Measurements from ENCODE around the gene LCN9.
"Not testable (repeated sequence)": the region's sequence is repeated elsewhere in the genome, so short reads cannot be mapped to it uniquely, and the experiment has no call there.

LCN9 gene

DNA sequence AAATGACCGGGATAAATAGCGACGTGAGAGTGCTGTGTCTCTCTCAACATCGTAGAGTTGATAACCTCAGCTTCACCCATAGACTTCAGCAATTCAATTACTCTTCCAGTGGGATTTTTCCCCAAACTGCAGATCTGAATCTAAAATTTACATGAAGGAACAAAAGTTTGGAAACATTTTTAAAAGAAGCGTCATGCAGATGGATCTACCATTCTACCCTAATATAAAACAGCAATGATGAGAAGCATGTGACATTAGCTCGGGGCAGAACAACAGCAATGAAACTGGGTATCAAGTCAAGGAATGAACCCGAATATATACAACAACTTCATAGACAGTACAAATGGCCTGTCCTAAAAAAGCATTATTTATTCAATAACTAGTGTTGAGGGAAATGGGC, 42.6 kb upstream of the LCN9 start:
- Histone ChIP-seq H3K9me3 (ENCODE audit: control insufficient read depth in 2 of 2, low read length in 2 of 2) (no peaks in the 10 kb centered on the region), H3K4me3 (ENCODE audit: low read length in 2 of 2) (no peak overlapping the region), H3K4me1 (ENCODE audit: control insufficient read depth, insufficient read depth, low read length) (no peaks in the 10 kb centered on the region), H3K9ac (ENCODE audit: low read length in 2 of 2) (no peak overlapping the region), H3K27me3 (ENCODE audit: control insufficient read depth in 1 of 2, insufficient read depth in 2 of 2, low read length in 2 of 2) (peaks cover 7 to 12% of the 10 kb centered on the region in 2 donors), H3K36me3 (ENCODE audit: control insufficient read depth in 2 of 2, insufficient read depth in 2 of 2, low read length in 2 of 2) (no peaks in the 10 kb centered on the region), H3K27ac (ENCODE audit: low read length) (no peak overlapping the region)

DNA sequence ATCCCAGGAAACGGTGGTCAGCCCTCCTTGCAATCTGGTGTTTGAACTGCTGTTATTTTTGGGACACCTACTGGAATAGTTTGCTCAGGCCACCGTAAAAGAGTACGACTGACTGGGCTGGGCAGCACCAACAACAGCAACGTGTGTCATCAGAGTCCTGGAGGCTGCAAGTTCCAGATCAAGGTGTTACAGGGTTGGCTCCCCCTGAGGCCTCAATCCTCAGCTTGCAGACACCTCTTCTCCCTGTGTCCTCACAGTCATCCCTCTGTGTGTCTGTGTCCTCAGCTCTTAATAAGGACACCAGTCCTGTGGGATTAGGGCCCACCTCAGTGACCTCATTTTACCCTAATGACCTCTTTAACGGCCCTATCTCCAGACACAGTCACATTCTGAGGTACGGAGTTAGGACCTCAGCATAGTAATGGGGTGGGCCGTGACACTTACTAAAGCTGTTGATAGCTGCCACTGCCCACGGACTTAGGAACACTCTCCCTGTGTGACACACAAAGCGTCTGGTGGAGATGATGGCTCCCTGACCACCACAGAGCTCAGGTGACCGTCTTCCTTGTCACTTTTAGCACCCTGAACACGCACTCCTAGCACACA, 40.6 kb upstream of the LCN9 start:
- Histone ChIP-seq H3K9me3 (ENCODE audit: control insufficient read depth in 2 of 2, low read length in 2 of 2) (no peaks in the 10 kb centered on the region), H3K36me3 (ENCODE audit: control insufficient read depth in 2 of 2, insufficient read depth in 2 of 2, low read length in 2 of 2) (no peaks in the 10 kb centered on the region), H3K27ac (ENCODE audit: low read length) (no peak overlapping the region), H3K4me1 (ENCODE audit: control insufficient read depth, insufficient read depth, low read length) (no peaks in the 10 kb centered on the region), H3K9ac (ENCODE audit: low read length in 2 of 2) (no peak overlapping the region), H3K4me3 (ENCODE audit: low read length in 2 of 2) (no peak overlapping the region), H3K27me3 (ENCODE audit: control insufficient read depth in 1 of 2, insufficient read depth in 2 of 2, low read length in 2 of 2) (peaks cover 6 to 7% of the 10 kb centered on the region in 2 donors)

DNA sequence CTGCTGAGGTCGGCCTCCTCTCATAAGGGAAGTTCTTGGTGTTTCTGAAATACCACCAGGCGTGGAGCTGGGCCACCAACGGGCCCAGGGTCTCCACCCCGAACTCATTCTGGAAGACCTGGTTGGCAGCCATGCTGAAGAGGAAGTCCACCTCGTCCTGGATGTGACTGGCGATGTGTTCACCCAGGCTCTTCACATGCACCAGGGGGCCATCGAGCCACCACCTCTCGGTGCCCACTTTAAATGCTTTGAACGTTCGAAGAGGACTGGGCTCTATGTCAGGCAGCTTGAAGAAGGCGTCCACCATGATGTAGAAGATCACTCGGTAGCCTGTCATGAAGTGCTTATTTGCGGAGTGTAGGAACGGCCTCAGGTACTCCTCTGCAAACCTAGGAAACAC, 38.8 kb upstream of the LCN9 start:
- Histone ChIP-seq H3K4me1 (ENCODE audit: control insufficient read depth, insufficient read depth, low read length) (no peaks in the 10 kb centered on the region), H3K4me3 (ENCODE audit: low read length in 2 of 2) (no peak overlapping the region), H3K36me3 (ENCODE audit: control insufficient read depth in 2 of 2, insufficient read depth in 2 of 2, low read length in 2 of 2) (no peaks in the 10 kb centered on the region), H3K9me3 (ENCODE audit: control insufficient read depth in 2 of 2, low read length in 2 of 2) (no peaks in the 10 kb centered on the region), H3K27ac (ENCODE audit: low read length) (no peak overlapping the region), H3K9ac (ENCODE audit: low read length in 2 of 2) (no peak overlapping the region), H3K27me3 (ENCODE audit: control insufficient read depth in 1 of 2, insufficient read depth in 2 of 2, low read length in 2 of 2) (peaks cover under 1 to 2% of the 10 kb centered on the region in 2 donors)

DNA sequence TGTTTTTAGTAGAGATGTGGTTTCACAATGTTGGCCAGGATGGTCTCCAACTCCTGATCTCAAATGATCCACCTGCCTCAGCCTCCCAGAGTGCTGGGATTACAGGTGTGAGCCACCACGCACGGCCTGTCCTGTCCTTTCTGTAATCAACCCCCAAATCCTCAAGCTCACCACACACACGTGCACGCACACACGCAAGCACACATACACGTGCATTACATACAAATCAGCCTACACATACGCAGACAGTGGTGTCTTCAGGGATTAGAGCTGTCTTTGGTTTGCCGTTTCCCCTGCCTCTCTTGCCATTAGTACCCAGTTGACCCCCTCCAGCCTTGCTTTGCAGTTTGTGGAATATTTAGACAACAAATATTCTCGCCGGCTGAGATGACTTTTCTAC, 30.3 kb upstream of the LCN9 start:
- H3K36me3 ChIP-seq (ENCODE audit: control insufficient read depth in 2 of 2, insufficient read depth in 2 of 2, low read length in 2 of 2), result no peaks in the 10 kb centered on the region
- no peak overlapping the region for H3K27ac ChIP-seq (ENCODE audit: low read length)
- H3K27me3 ChIP-seq (ENCODE audit: control insufficient read depth in 1 of 2, insufficient read depth in 2 of 2, low read length in 2 of 2), result peaks cover 0 to 11% of the 10 kb centered on the region in 2 donors
- no peak overlapping the region for H3K9ac ChIP-seq (ENCODE audit: low read length in 2 of 2)
- H3K9me3 ChIP-seq (ENCODE audit: control insufficient read depth in 2 of 2, low read length in 2 of 2), result peaks cover 0 to 2% of the 10 kb centered on the region in 2 donors
- no peak overlapping the region for H3K4me3 ChIP-seq (ENCODE audit: low read length in 2 of 2)
- no peaks in the 10 kb centered on the region for H3K4me1 ChIP-seq (ENCODE audit: control insufficient read depth, insufficient read depth, low read length)

DNA sequence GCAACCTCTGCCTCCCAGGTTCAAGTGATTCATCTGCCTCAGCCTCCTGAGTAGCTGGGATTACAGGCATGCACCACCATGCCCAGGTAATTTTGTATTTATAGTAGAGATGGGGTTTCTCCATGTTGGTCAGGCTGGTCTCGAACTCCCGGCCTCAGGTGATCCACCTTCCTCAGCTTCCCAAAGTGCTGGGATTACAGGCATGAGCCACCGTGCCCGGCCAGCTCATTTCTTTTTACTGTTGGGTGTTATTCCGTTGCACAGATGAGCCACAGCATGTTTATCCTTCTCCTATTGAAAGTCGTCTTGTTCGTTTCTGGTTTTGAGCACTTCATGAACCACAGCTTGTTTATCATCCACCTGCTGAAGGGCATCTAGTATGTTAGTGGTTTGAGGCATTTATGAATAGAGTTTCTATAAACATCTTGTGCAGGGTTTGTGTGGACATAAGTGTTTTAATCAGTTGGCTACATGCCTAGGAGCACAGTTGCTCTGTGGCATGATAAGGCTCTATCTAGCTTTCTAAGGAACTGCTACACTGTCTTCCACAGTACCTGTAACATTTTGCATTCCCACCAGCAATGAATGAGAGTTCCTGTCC, 26.1 kb upstream of the LCN9 start:
- H3K9ac ChIP-seq (ENCODE audit: low read length in 2 of 2), result not testable (repeated sequence)
- H3K27me3 ChIP-seq (ENCODE audit: control insufficient read depth in 1 of 2, insufficient read depth in 2 of 2, low read length in 2 of 2), result peaks cover 0 to 11% of the 10 kb centered on the region in 2 donors

DNA sequence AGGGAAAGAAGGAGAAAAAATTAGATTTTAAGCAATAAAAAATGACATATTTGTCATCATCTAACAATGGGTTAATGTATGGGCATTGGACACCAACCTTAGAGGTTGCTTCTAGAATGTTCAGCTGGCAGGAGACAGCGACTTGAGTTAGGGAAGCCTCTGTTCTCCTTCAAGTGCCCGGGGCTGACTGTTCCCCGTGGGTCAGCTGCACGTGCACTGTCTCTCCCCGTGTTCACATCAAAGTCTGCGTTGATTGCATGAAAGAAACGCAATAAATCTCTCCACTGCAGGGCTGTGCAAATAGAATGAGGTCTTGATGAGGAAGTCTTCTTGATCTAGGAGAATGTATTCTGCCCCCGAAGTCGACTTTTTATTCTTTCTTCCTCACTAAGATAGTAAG, 23.9 kb upstream of the LCN9 start, which contains the start of gene GLT6D1:
Gene GLT6D1, minus strand, starts transcription at position 345 of the 400 bp plus-strand sequence. CDS start 353 bp downstream, outside the sequence.
- H3K9me3 ChIP-seq (ENCODE audit: control insufficient read depth in 2 of 2, low read length in 2 of 2), result peaks cover 0 to under 1% of the 10 kb centered on the region in 2 donors
- no peaks in the 10 kb centered on the region for H3K4me1 ChIP-seq (ENCODE audit: control insufficient read depth, insufficient read depth, low read length)
- no peak within 1 kb of the TSS for H3K27ac ChIP-seq (ENCODE audit: low read length)
- no peak within 1 kb of the TSS for H3K9ac ChIP-seq (ENCODE audit: low read length in 2 of 2)
- no peaks in the 10 kb centered on the region for H3K36me3 ChIP-seq (ENCODE audit: control insufficient read depth in 2 of 2, insufficient read depth in 2 of 2, low read length in 2 of 2)
- no peak within 1 kb of the TSS for H3K4me3 ChIP-seq (ENCODE audit: low read length in 2 of 2)
- H3K27me3 ChIP-seq (ENCODE audit: control insufficient read depth in 1 of 2, insufficient read depth in 2 of 2, low read length in 2 of 2), result peaks cover 0 to 13% of the 10 kb centered on the region in 2 donors

More for the DNA sequence above, 26.1 kb upstream of the LCN9 start:
- H3K4me1 ChIP-seq (ENCODE audit: control insufficient read depth, insufficient read depth, low read length); H3K27ac ChIP-seq (ENCODE audit: low read length); H3K36me3 ChIP-seq (ENCODE audit: control insufficient read depth in 2 of 2, insufficient read depth in 2 of 2, low read length in 2 of 2); H3K4me3 ChIP-seq (ENCODE audit: low read length in 2 of 2); H3K9me3 ChIP-seq (ENCODE audit: control insufficient read depth in 2 of 2, low read length in 2 of 2): not testable (repeated sequence)

DNA sequence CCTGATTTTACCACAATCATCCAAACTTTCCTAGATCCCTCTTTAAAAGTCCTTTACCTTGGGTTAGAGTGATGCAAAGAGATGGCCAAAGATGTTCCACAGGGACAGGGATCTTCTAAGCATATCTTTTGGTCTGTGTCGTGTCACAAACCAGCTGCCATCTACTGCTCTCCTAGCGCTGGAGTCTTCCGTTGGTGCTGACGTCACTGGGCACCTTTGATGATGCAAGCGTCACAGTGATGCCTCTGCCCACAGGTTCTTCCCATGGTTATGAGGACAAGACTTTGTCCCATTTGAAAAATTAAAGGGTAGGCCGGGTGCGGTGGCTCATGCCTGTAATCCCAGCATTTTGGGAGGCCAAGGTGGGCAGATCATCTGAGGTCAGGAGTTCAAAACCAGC, 22.1 kb upstream of the LCN9 start:
- Histone ChIP-seq H3K27ac (ENCODE audit: low read length) (no peak overlapping the region), H3K27me3 (ENCODE audit: control insufficient read depth in 1 of 2, insufficient read depth in 2 of 2, low read length in 2 of 2) (peaks cover 0 to 4% of the 10 kb centered on the region in 2 donors), H3K36me3 (ENCODE audit: control insufficient read depth in 2 of 2, insufficient read depth in 2 of 2, low read length in 2 of 2) (no peaks in the 10 kb centered on the region), H3K9me3 (ENCODE audit: control insufficient read depth in 2 of 2, low read length in 2 of 2) (peaks cover 9 to 10% of the 10 kb centered on the region in 2 donors), H3K4me3 (ENCODE audit: low read length in 2 of 2) (no peak overlapping the region), H3K4me1 (ENCODE audit: control insufficient read depth, insufficient read depth, low read length) (no peaks in the 10 kb centered on the region), H3K9ac (ENCODE audit: low read length in 2 of 2) (no peak overlapping the region)

DNA sequence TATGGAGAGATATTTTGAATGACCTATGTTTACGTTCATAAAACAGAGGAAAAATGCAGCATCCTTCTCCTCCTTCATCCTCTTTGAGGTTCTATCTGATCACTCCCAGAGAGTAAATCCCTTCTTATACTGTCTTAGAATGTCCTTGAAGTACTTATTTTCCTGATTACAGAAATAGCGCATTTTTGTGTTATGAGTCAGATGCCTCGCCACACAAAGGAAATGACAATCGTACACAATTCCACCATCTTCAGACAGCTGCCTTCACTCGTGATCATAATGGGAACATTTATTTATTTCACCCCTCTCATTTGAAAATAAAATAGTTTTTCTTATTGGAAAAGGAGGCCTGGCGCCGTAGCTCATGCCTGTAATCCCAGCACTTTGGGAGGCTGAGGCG, 21.4 kb upstream of the LCN9 start:
- Histone ChIP-seq H3K4me1 (ENCODE audit: control insufficient read depth, insufficient read depth, low read length) (no peaks in the 10 kb centered on the region), H3K27me3 (ENCODE audit: control insufficient read depth in 1 of 2, insufficient read depth in 2 of 2, low read length in 2 of 2) (peaks cover 0 to 2% of the 10 kb centered on the region in 2 donors), H3K27ac (ENCODE audit: low read length) (no peak overlapping the region), H3K9me3 (ENCODE audit: control insufficient read depth in 2 of 2, low read length in 2 of 2) (peaks cover 9 to 12% of the 10 kb centered on the region in 2 donors), H3K9ac (ENCODE audit: low read length in 2 of 2) (no peak overlapping the region), H3K4me3 (ENCODE audit: low read length in 2 of 2) (no peak overlapping the region), H3K36me3 (ENCODE audit: control insufficient read depth in 2 of 2, insufficient read depth in 2 of 2, low read length in 2 of 2) (no peaks in the 10 kb centered on the region)

DNA sequence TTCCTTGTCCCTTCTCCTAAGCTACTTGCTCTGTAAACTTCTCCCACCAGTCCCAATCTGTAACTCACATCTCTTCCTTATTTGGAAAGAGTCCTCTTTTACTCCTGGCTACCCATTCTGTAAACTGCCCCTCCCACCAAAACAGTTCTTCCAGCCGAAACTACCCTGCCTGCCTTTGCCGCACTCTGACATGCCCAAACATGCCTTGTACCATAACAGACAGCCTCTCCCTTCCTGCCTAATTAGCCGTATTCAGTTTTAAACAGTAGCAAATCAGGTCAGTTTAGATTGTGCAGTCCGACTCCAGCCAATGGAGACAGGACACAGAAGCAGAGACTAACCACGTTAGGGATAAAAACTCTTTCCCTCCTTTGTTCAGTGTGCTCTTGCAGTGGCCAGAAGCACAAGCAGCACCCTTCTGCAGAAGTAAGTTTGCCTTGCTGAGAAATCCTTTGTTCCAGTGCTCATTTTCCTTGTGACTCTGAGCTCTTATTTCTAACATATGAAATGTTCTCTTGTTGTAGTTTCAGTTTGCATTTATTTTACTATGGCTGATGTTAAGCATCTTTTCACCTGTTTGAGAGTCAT, 18.4 kb upstream of the LCN9 start:
- Histone ChIP-seq H3K9me3 (ENCODE audit: control insufficient read depth in 2 of 2, low read length in 2 of 2) (peaks cover 15 to 27% of the 10 kb centered on the region in 2 donors), H3K9ac (ENCODE audit: low read length in 2 of 2) (no peak overlapping the region), H3K4me3 (ENCODE audit: low read length in 2 of 2) (no peak overlapping the region), H3K36me3 (ENCODE audit: control insufficient read depth in 2 of 2, insufficient read depth in 2 of 2, low read length in 2 of 2) (no peaks in the 10 kb centered on the region), H3K27me3 (ENCODE audit: control insufficient read depth in 1 of 2, insufficient read depth in 2 of 2, low read length in 2 of 2) (peaks cover 0 to 2% of the 10 kb centered on the region in 2 donors), H3K4me1 (ENCODE audit: control insufficient read depth, insufficient read depth, low read length) (no peaks in the 10 kb centered on the region), H3K27ac (ENCODE audit: low read length) (no peak overlapping the region)

DNA sequence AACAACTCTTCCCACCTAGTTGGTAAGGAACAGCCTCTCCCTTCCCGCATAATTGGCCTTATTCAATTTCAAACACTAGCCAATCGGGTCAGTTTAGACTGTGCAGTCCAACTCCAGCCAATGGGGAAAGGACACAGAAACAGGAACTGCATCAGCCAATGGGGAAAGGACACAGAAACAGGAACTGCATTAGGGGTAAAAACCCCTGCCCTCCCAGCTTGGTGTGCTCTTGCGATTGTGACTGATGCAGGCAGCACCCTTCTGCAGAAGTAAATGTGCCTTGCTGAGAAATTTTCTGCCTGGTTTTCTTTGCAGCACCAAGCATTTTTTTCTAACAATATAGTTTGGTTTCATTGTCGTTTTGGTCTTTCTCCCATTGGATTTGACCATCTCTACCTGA, 15.2 kb upstream of the LCN9 start:
- H3K9me3 ChIP-seq (ENCODE audit: control insufficient read depth in 2 of 2, low read length in 2 of 2), result peaks cover 15 to 27% of the 10 kb centered on the region in 2 donors
- no peaks in the 10 kb centered on the region for H3K4me1 ChIP-seq (ENCODE audit: control insufficient read depth, insufficient read depth, low read length)
- no peaks in the 10 kb centered on the region for H3K27me3 ChIP-seq (ENCODE audit: control insufficient read depth in 1 of 2, insufficient read depth in 2 of 2, low read length in 2 of 2)
- no peak overlapping the region for H3K9ac ChIP-seq (ENCODE audit: low read length in 2 of 2)
- no peak overlapping the region for H3K27ac ChIP-seq (ENCODE audit: low read length)
- H3K36me3 ChIP-seq (ENCODE audit: control insufficient read depth in 2 of 2, insufficient read depth in 2 of 2, low read length in 2 of 2), result no peaks in the 10 kb centered on the region
- no peak overlapping the region for H3K4me3 ChIP-seq (ENCODE audit: low read length in 2 of 2)
